Large intestine (tissue), 3 donors: ENCODE data around the gene CHIT1. TPM values are rescaled to one million over a fixed set of nuclear protein-coding genes. Genes with fewer than 3 reads are reported as not detected.
"Not testable (repeated sequence)": the region's sequence is repeated elsewhere in the genome, so short reads cannot be mapped to it uniquely, and the experiment has no call there.

Experiments
- DNase-seq, 2 donors: peaks; one replicate each; pipeline versions ENCODE4 v3.0.0 to v3.0.0-alpha.2; 2013
- H3K27ac ChIP-seq: one replicate; pipeline ENCODE4 v1.5.1; 2013; ENCODE audit warnings: low read length
- H3K27me3 ChIP-seq: 2 replicates; pipeline ENCODE4 v1.6.1; 2013; ENCODE audit warnings: low read length; ENCODE audit not compliant: control insufficient read depth, insufficient read depth
- H3K36me3 ChIP-seq: 2 replicates; pipeline ENCODE4 v1.6.1; 2013; ENCODE audit warnings: low read length; ENCODE audit not compliant: control insufficient read depth, insufficient read depth
- H3K4me1 ChIP-seq: one replicate; pipeline ENCODE4 v1.6.1; 2013; ENCODE audit warnings: low read length; ENCODE audit not compliant: control insufficient read depth, insufficient read depth
- H3K4me3 ChIP-seq: one replicate; pipeline ENCODE4 v1.5.1; 2013; ENCODE audit warnings: low read length
- H3K9me3 ChIP-seq: one replicate; pipeline ENCODE4 v1.6.1; 2013; ENCODE audit warnings: mild to moderate bottlenecking, low read depth, low read length, moderate library complexity; ENCODE audit not compliant: control insufficient read depth
- WGBS: methylation state at CpG from one replicate; pipeline ENCODE4 v1.1.5; 2013; ENCODE audit warnings: low lambda C conversion rate; ENCODE audit not compliant: insufficient coverage; 5-methylcytosine and 5-hydroxymethylcytosine counted together
- polyA plus RNA-seq: library from polyadenylated mRNA; unstranded; fragments of 120-200 nt; gene quantifications from one replicate; pipeline ENCODE4 v1.2.1, GENCODE V29; 2013

CHIT1 gene
- polyA plus RNA-seq, 1 donor, result 0.18 TPM

DNA sequence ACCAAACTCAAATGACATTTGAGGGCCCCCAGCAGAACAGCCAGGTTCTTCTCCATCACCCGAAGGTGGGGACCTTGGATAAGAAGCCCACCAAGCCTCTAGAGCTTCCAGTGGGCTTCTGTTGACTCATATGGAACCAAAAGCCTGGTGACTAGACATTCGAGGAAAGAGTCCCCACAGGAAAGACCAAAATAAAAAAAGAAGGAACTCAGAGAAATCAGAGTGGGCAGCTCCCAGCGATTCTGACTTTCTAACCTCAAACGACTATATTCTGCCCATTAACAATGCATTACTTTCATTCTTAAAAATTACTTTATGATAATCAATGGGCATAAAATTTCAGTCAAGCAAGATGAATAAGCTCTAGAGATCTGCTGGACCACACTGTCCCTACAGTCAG is 9.6 kb upstream of the CHIT1 start:
- H3K36me3 ChIP-seq, result no peaks in the 10 kb centered on the region
- no peak for DNase-seq
- no peak overlapping the region for H3K27ac ChIP-seq
- H3K9me3 ChIP-seq, result peaks cover 4% of the 10 kb centered on the region
- 80% methylated on average over 2 of the region's 4 CpGs for WGBS
- H3K4me3 ChIP-seq, result no peak overlapping the region
- H3K4me1 ChIP-seq, result no peaks in the 10 kb centered on the region
- H3K27me3 ChIP-seq, result peaks cover 3% of the 10 kb centered on the region

DNA sequence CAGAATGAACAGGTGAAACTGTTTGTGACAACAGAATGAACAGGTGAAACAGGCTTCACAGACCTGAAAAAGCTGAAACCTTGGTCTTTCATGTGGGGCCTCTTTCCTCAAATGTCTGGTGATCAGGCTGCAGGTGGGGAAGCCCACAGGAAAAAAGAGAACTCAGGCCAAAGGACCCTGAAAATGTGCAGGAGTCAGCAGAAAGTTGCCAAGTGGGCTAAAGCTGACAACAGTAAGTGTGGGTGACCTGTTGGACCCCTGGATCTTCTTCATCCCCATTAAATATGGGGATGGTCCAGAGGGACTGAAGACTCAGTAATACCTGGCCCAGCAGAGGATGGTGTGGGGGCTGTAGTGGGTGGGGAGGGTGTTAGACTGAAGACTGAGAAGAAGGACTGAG is 9.1 kb upstream of the CHIT1 start:
- H3K4me1 ChIP-seq, result no peaks in the 10 kb centered on the region
- no peak for DNase-seq
- H3K27ac ChIP-seq, result no peak overlapping the region
- H3K4me3 ChIP-seq, result no peak overlapping the region
- H3K27me3 ChIP-seq, result peaks cover 7% of the 10 kb centered on the region
- H3K36me3 ChIP-seq, result no peaks in the 10 kb centered on the region
- peaks cover 4% of the 10 kb centered on the region for H3K9me3 ChIP-seq

DNA sequence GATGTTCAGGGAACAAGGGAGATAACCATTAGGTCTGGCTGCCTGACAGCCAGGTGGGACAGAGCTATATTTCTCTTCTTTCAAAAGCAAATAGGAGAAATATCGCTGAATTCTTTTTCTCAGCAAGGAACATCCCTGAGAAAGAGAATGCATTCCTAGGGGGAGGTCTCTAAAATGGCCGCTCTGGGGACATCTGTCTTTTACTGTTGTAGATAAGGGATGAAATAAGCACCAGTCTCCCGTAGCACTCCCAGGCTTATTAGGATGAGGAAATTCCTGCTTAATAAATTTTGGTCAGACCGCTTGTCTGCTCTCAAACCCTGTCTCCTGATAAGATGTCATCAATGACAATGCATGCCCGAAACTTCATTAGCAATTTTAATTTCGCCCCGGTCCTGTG is 5.4 kb upstream of the CHIT1 start:
- H3K4me1 ChIP-seq, H3K36me3 ChIP-seq, H3K4me3 ChIP-seq, H3K9me3 ChIP-seq, DNase-seq, H3K27ac ChIP-seq: not testable (repeated sequence)
- 100% methylated on average over 2 of the region's 7 CpGs for WGBS
- H3K27me3 ChIP-seq, result peaks cover 20% of the 10 kb centered on the region

DNA sequence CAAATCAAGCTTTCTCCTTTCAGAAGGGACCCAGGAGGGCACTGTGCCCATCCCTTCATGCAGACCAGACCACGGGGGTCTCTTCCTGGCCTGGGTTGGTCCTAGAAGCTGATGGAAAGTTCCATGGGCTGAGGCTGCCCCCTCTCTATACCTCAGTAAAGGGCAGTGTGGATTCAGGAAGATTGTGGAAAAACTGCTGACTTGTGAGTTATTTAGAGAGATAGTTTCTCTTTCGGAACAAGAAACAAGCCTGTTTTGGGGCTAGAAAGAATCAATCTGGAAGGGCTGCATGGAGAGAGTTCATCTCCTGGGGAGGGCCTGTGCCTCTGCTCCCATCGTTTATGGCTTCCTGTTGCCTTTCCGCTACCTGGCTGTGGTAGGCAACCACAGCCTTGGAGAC is 803 bp downstream of the CHIT1 start:
- no CpG with 5 or more reads among the region's 4 CpGs for WGBS
- Histone ChIP-seq H3K36me3 (no peaks in the 10 kb centered on the region), H3K4me1 (no peaks in the 10 kb centered on the region), H3K9me3 (no peaks in the 10 kb centered on the region), H3K27me3 (peaks cover 35% of the 10 kb centered on the region), H3K27ac (no peak overlapping the region), H3K4me3 (no peak overlapping the region)
- DNase-seq, result no peak

- Histone ChIP-seq H3K36me3 (no peaks in the 10 kb centered on the region), H3K4me3 (no peak overlapping the region), H3K27ac (no peak overlapping the region), H3K9me3 (no peaks in the 10 kb centered on the region), H3K4me1 (no peaks in the 10 kb centered on the region), H3K27me3 (peaks cover 29% of the 10 kb centered on the region)
- no peak for DNase-seq
- WGBS, result no CpG with 5 or more reads among the region's 9 CpGs
Observed at GRCh38 chr1:203227371-203228083, 1.9 kb downstream of the CHIT1 start.

- Histone ChIP-seq H3K27ac (no peak overlapping the region), H3K4me3 (no peak overlapping the region), H3K4me1 (no peaks in the 10 kb centered on the region), H3K9me3 (no peaks in the 10 kb centered on the region), H3K36me3 (no peaks in the 10 kb centered on the region), H3K27me3 (peaks cover 24% of the 10 kb centered on the region)
- no CpG with 5 or more reads among the region's 4 CpGs for WGBS
- DNase-seq, result no peak
Observed at GRCh38 chr1:203225071-203225470, 4.4 kb downstream of the CHIT1 start.

DNA sequence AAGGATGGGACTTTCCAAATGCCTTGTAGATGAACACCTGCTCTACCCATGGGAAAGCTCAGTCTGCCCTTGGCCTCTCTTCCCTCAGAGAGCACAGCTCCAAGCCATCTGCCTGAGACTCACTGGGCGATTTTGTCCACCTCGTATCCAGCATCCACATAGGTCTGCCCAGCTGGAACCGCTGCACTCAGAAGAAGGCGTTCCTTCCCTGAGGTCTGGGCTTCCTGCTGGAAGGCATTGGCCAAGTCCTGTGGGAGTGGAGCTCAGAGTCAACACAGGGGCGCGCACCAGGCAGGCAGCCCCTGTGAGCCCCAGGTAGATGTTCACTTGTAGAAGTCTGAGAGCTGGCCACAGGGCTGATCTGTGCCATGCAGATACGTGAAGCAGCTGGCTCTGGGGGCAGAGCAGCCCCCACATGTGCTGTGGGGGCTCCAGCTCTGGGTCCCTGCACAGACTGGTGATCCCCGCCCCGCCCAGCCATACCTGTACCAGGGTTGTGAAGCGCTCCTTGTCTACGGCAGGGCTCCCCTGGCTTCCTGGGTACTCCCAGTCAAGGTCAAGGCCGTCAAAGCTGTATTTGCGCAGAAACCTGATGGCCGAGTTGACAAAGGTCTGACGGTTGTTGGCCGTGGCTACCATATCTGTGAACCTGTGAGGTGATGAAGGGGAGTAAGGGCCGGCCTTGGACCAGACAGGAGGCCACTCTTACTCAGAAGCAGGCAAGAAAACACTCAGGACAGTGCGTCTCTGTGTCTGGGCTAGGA is 6.3 kb downstream of the CHIT1 start:
- no peaks in the 10 kb centered on the region for H3K9me3 ChIP-seq
- H3K36me3 ChIP-seq, result no peaks in the 10 kb centered on the region
- no peaks in the 10 kb centered on the region for H3K4me1 ChIP-seq
- H3K4me3 ChIP-seq, result no peak overlapping the region
- no peak overlapping the region for H3K27ac ChIP-seq
- no peak for DNase-seq
- H3K27me3 ChIP-seq, result peaks cover 15% of the 10 kb centered on the region
- no CpG with 5 or more reads among the region's 18 CpGs for WGBS

- H3K9me3 ChIP-seq, result no peaks in the 10 kb centered on the region
- H3K27ac ChIP-seq, result no peak overlapping the region
- H3K4me1 ChIP-seq, result no peaks in the 10 kb centered on the region
- DNase-seq, result no peak
- H3K36me3 ChIP-seq, result no peaks in the 10 kb centered on the region
- H3K27me3 ChIP-seq, result peaks cover 13% of the 10 kb centered on the region
- no peak overlapping the region for H3K4me3 ChIP-seq
- 60% methylated on average over 1 of the region's 8 CpGs for WGBS
Observed at GRCh38 chr1:203219934-203220333, 9.5 kb downstream of the CHIT1 start.

- Histone ChIP-seq H3K9me3 (no peaks in the 10 kb centered on the region), H3K36me3 (no peaks in the 10 kb centered on the region), H3K27me3 (peaks cover 10% of the 10 kb centered on the region), H3K4me1 (no peaks in the 10 kb centered on the region), H3K4me3 (no peak overlapping the region), H3K27ac (no peak overlapping the region)
- WGBS, result no CpG with 5 or more reads among the region's 1 CpG
- DNase-seq, result no peak
Observed at GRCh38 chr1:203219171-203219570, 10.3 kb downstream of the CHIT1 start.

- no peaks in the 10 kb centered on the region for H3K36me3 ChIP-seq
- no peaks in the 10 kb centered on the region for H3K4me1 ChIP-seq
- no peak for DNase-seq
- H3K4me3 ChIP-seq, result no peak overlapping the region
- H3K27me3 ChIP-seq, result peaks cover 7% of the 10 kb centered on the region
- H3K27ac ChIP-seq, result no peak overlapping the region
- H3K9me3 ChIP-seq, result no peaks in the 10 kb centered on the region
- WGBS, result no CpG with 5 or more reads among the region's 7 CpGs
Observed at GRCh38 chr1:203217668-203218067, 11.8 kb downstream of the CHIT1 start.
